Natural killer cell treated with Interleukin-12 subunit alpha and Interleukin-12 subunit beta and Interleukin-15 and Interleukin-18, amount 100 ng/mL, for 72 hours (primary cell): Measurements from ENCODE around the gene SMYD1. TPM values are rescaled to one million over a fixed set of nuclear protein-coding genes. Genes with fewer than 3 reads are reported as not detected.
"Not testable (repeated sequence)": the region's sequence is repeated elsewhere in the genome, so short reads cannot be mapped to it uniquely, and the experiment has no call there.

Experiments used
- ATAC-seq, 2 donors: fragments of 150-1000 bp; cut with Tn5 transposase in 1 of 2; sonication (Bioruptor Pico), chemical (Tn5 transposase) in 1 of 2; 2 replicates each; pipeline ENCODE4 v1.10.0; 2021
- DNase-seq: peaks from one replicate; pipeline ENCODE4 v3.0.0; 2022; ENCODE audit warnings: low spot score
- H3K27ac Mint-ChIP-seq, 2 donors: 1 replicate in 1 of 2; 2 replicates in 1 of 2; pipeline ENCODE4 v1.8.0; 2022; ENCODE audit warnings: mixed read lengths in 2 of 2, mild to moderate bottlenecking in 1 of 2, moderate library complexity in 1 of 2
- H3K27me3 Mint-ChIP-seq, 2 donors: 1 replicate in 1 of 2; 2 replicates in 1 of 2; pipeline ENCODE4 v1.8.0; 2022; ENCODE audit warnings: mixed read lengths in 2 of 2
- H3K36me3 Mint-ChIP-seq: one replicate; pipeline ENCODE4 v1.8.0; 2022; ENCODE audit warnings: mixed read lengths
- H3K4me1 Mint-ChIP-seq, 2 donors: 1 replicate in 1 of 2; 2 replicates in 1 of 2; pipeline ENCODE4 v1.8.0; 2022; ENCODE audit warnings: low read depth in 2 of 2, mixed read lengths in 2 of 2, mild to moderate bottlenecking in 1 of 2
- H3K4me3 Mint-ChIP-seq: one replicate; pipeline ENCODE4 v1.8.0; 2022; ENCODE audit warnings: mixed read lengths
- H3K9me3 Mint-ChIP-seq: 2 replicates; pipeline ENCODE4 v1.8.0; 2022; ENCODE audit warnings: mixed read lengths
- total RNA-seq, 2 donors: library from RNA; stranded (reverse); gene quantifications; one replicate each; pipeline ENCODE4 v1.2.3, GENCODE V29; 2022

Gene SMYD1
- not detected for total RNA-seq

GRCh38 chr2:88067598-88067997 lies at the start of gene SMYD1:
TSS of gene SMYD1 (plus strand) at chr2:88067825. CDS start at chr2:88067865, 40 bp downstream.
- Mint-ChIP-seq H3K36me3 (no peaks in the 10 kb centered on the region), H3K27ac (no peak within 1 kb of the TSS)

GRCh38 chr2:88018077-88018805 lies 49.4 kb upstream of the SMYD1 start:
- H3K4me3 Mint-ChIP-seq: peak overlapping the region; percentile 94
- H3K27me3 Mint-ChIP-seq, DNase-seq, ATAC-seq, H3K9me3 Mint-ChIP-seq, H3K36me3 Mint-ChIP-seq: not testable (repeated sequence)
- peaks cover 8 to 14% of the 10 kb centered on the region in 2 donors for H3K4me1 Mint-ChIP-seq
- H3K27ac Mint-ChIP-seq: peak overlapping the region in 1 of 2 donors; percentile 48

More at GRCh38 chr2:88067598-88067997, at the start of gene SMYD1:
- Mint-ChIP-seq H3K4me3 (no peak within 1 kb of the TSS), H3K4me1 (no peaks in the 10 kb centered on the region), H3K9me3 (no peaks in the 10 kb centered on the region), H3K27me3 (peaks cover 0 to 2% of the 10 kb centered on the region in 2 donors)
- DNase-seq: no peak
- no peak for ATAC-seq

GRCh38 chr2:88018909-88019308 lies 48.7 kb upstream of the SMYD1 start:
- Mint-ChIP-seq H3K4me3 (no peak overlapping the region), H3K9me3 (no peaks in the 10 kb centered on the region), H3K27ac (no peak overlapping the region), H3K4me1 (peaks cover 8 to 14% of the 10 kb centered on the region in 2 donors), H3K36me3 (no peaks in the 10 kb centered on the region), H3K27me3 (no peaks in the 10 kb centered on the region)
- no peak for ATAC-seq
- DNase-seq: no peak

- ATAC-seq: no peak
- Mint-ChIP-seq H3K27me3 (no peaks in the 10 kb centered on the region), H3K4me1 (peaks cover 8 to 14% of the 10 kb centered on the region in 2 donors), H3K36me3 (no peaks in the 10 kb centered on the region), H3K9me3 (no peaks in the 10 kb centered on the region), H3K27ac (no peak overlapping the region), H3K4me3 (no peak overlapping the region)
- DNase-seq: no peak
Observed at GRCh38 chr2:88019985-88020384, 47.6 kb upstream of the SMYD1 start.

GRCh38 chr2:88022669-88022921 lies 45.0 kb upstream of the SMYD1 start:
- DNase-seq (no peak), ATAC-seq (no peak)
- Mint-ChIP-seq H3K36me3 (peaks cover under 1% of the 10 kb centered on the region), H3K27ac (no peak overlapping the region), H3K27me3 (no peaks in the 10 kb centered on the region), H3K9me3 (no peaks in the 10 kb centered on the region), H3K4me1 (peaks cover 0 to 2% of the 10 kb centered on the region in 2 donors), H3K4me3 (no peak overlapping the region)

GRCh38 chr2:88024509-88024908 lies 43.1 kb upstream of the SMYD1 start:
- ATAC-seq: no peak
- peaks cover 14% of the 10 kb centered on the region for H3K36me3 Mint-ChIP-seq
- no peaks in the 10 kb centered on the region for H3K9me3 Mint-ChIP-seq
- DNase-seq: no peak
- H3K27ac Mint-ChIP-seq: no peak overlapping the region
- peaks cover 5 to 7% of the 10 kb centered on the region in 2 donors for H3K4me1 Mint-ChIP-seq
- no peak overlapping the region for H3K4me3 Mint-ChIP-seq
- H3K27me3 Mint-ChIP-seq: no peaks in the 10 kb centered on the region

- H3K27ac Mint-ChIP-seq: peak overlapping the region; percentile 1 to 49
- no peaks in the 10 kb centered on the region for H3K9me3 Mint-ChIP-seq
- peaks cover 19% of the 10 kb centered on the region for H3K36me3 Mint-ChIP-seq
- H3K4me1 Mint-ChIP-seq: peaks cover 5 to 7% of the 10 kb centered on the region in 2 donors
- H3K4me3 Mint-ChIP-seq: no peak overlapping the region
- ATAC-seq (no peak), DNase-seq (no peak)
- H3K27me3 Mint-ChIP-seq: no peaks in the 10 kb centered on the region
Observed at GRCh38 chr2:88027697-88028389, 39.8 kb upstream of the SMYD1 start.

GRCh38 chr2:88028931-88029330 lies 38.7 kb upstream of the SMYD1 start:
- no peaks in the 10 kb centered on the region for H3K27me3 Mint-ChIP-seq
- peaks cover 5 to 7% of the 10 kb centered on the region in 2 donors for H3K4me1 Mint-ChIP-seq
- no peaks in the 10 kb centered on the region for H3K9me3 Mint-ChIP-seq
- ATAC-seq: no peak
- DNase-seq: no peak
- no peak overlapping the region for H3K4me3 Mint-ChIP-seq
- H3K27ac Mint-ChIP-seq: peak overlapping the region in 1 of 2 donors; percentile 49
- H3K36me3 Mint-ChIP-seq: peaks cover 19% of the 10 kb centered on the region

- Mint-ChIP-seq H3K27ac (no peak overlapping the region), H3K4me1 (peaks cover 10 to 14% of the 10 kb centered on the region in 2 donors), H3K9me3 (no peaks in the 10 kb centered on the region), H3K27me3 (no peaks in the 10 kb centered on the region), H3K36me3 (peaks cover 23% of the 10 kb centered on the region), H3K4me3 (no peak overlapping the region)
- ATAC-seq (no peak), DNase-seq (no peak)
Observed at GRCh38 chr2:88032070-88032702, 35.4 kb upstream of the SMYD1 start.

- DNase-seq (no peak), ATAC-seq (no peak)
- H3K27me3 Mint-ChIP-seq: no peaks in the 10 kb centered on the region
- peaks cover 10% of the 10 kb centered on the region for H3K36me3 Mint-ChIP-seq
- H3K27ac Mint-ChIP-seq: no peak overlapping the region
- peaks cover 20% of the 10 kb centered on the region in 2 donors for H3K4me1 Mint-ChIP-seq
- H3K4me3 Mint-ChIP-seq: no peak overlapping the region
- no peaks in the 10 kb centered on the region for H3K9me3 Mint-ChIP-seq
Observed at GRCh38 chr2:88036182-88036581, 31.4 kb upstream of the SMYD1 start.

GRCh38 chr2:88036606-88037005 lies 31.0 kb upstream of the SMYD1 start:
- Mint-ChIP-seq H3K27me3 (no peaks in the 10 kb centered on the region), H3K36me3 (peaks cover 10% of the 10 kb centered on the region), H3K4me1 (peaks cover 20% of the 10 kb centered on the region in 2 donors), H3K4me3 (no peak overlapping the region), H3K9me3 (no peaks in the 10 kb centered on the region), H3K27ac (no peak overlapping the region)
- ATAC-seq (no peak), DNase-seq (no peak)

GRCh38 chr2:88038263-88039105 lies 29.1 kb upstream of the SMYD1 start:
- Mint-ChIP-seq H3K4me1 (peaks cover 26 to 28% of the 10 kb centered on the region in 2 donors), H3K27ac (peak overlapping the region in 1 of 2 donors; percentile 6), H3K9me3 (no peaks in the 10 kb centered on the region), H3K36me3 (peaks cover 8% of the 10 kb centered on the region), H3K27me3 (no peaks in the 10 kb centered on the region), H3K4me3 (no peak overlapping the region)
- no peak for ATAC-seq
- no peak for DNase-seq

GRCh38 chr2:88042476-88042875 lies 25.1 kb upstream of the SMYD1 start:
- no peaks in the 10 kb centered on the region for H3K27me3 Mint-ChIP-seq
- peak overlapping the region in 1 of 2 donors; percentile 17 for H3K27ac Mint-ChIP-seq
- DNase-seq (no peak), ATAC-seq (no peak)
- H3K9me3 Mint-ChIP-seq: no peaks in the 10 kb centered on the region
- H3K4me3 Mint-ChIP-seq: no peak overlapping the region
- H3K4me1 Mint-ChIP-seq: peaks cover 21 to 30% of the 10 kb centered on the region in 2 donors
- H3K36me3 Mint-ChIP-seq: peaks cover 4% of the 10 kb centered on the region
